ENCODE data around the gene SMG9.

Gene SMG9

GRCh38 chr19:43705729-43706128 lies 49.0 kb downstream of the SMG9 start:
- TF ChIP-seq CTCF (IDR thresholded peaks at IDR 0.05; ENCODE audit: control extremely low read depth, extremely low read depth, low read depth, missing control alignments) = no peak
- ChIA-PET CTCF (interaction anchor here (1.3 kb wide), 1 partner anchor 11 kb away, joined by 3 read pairs; the partner anchor contains the start of gene IRGC), POLR2A (interaction anchor here (0.7 kb wide), 1 partner anchor 67 kb away, joined by 3 read pairs; no protein-coding TSS in a partner anchor)
- DNase-seq (ENCODE audit: extremely low spot score) = no peak

- no peak for TF ChIP-seq CTCF (IDR thresholded peaks at IDR 0.05; ENCODE audit: control extremely low read depth, extremely low read depth, low read depth, missing control alignments)
- CTCF ChIA-PET = interaction anchor here (0.9 to 1.3 kb wide), 3 partner anchors 10 to 105 kb away, joined by 3 read pairs; partner anchors contain the start of gene IRGC
- no peak for DNase-seq (ENCODE audit: extremely low spot score)
- POLR2A ChIA-PET = interaction anchor here (0.6 kb wide), 1 partner anchor 17 kb away, joined by 11 read pairs; no protein-coding TSS in a partner anchor
Observed at GRCh38 chr19:43704002-43704705, 50.6 kb downstream of the SMG9 start.

- ChIA-PET CTCF (interaction anchor here (1.3 to 1.6 kb wide), 2 partner anchors 21 to 32 kb away, joined by 4 to 6 read pairs; no protein-coding TSS in a partner anchor), POLR2A (no interaction called here)
- DNase-seq (ENCODE audit: extremely low spot score) = no peak
- TF ChIP-seq CTCF (IDR thresholded peaks at IDR 0.05; ENCODE audit: control extremely low read depth, extremely low read depth, low read depth, missing control alignments) = no peak
Observed at GRCh38 chr19:43700395-43701000, 54.3 kb downstream of the SMG9 start.

GRCh38 chr19:43699506-43700394 lies 55.0 kb downstream of the SMG9 start:
- no peak for DNase-seq (ENCODE audit: extremely low spot score)
- POLR2A ChIA-PET = no interaction called here
- no peak for TF ChIP-seq CTCF (IDR thresholded peaks at IDR 0.05; ENCODE audit: control extremely low read depth, extremely low read depth, low read depth, missing control alignments)
- CTCF ChIA-PET = interaction anchor here (1.3 kb wide), 1 partner anchor 22 kb away, joined by 4 read pairs; no protein-coding TSS in a partner anchor

GRCh38 chr19:43697295-43697694 lies 57.5 kb downstream of the SMG9 start:
- ChIA-PET POLR2A (interaction anchor here (0.6 kb wide), 1 partner anchor 86 kb away, joined by 3 read pairs; no protein-coding TSS in a partner anchor), CTCF (no interaction called here)
- DNase-seq (ENCODE audit: extremely low spot score) = no peak
- no peak for TF ChIP-seq CTCF (IDR thresholded peaks at IDR 0.05; ENCODE audit: control extremely low read depth, extremely low read depth, low read depth, missing control alignments)
